ENCODE measurements around the gene UBE2F.

- TF ChIP-seq CTCF (IDR thresholded peaks at IDR 0.05) (no peak), POLR2A (IDR thresholded peaks at IDR 0.05) (no peak)
Observed at GRCh38 chr2:238059505-238059904, 92.7 kb downstream of the UBE2F start.
